ENCODE results near the gene PGBD1.

DNA sequence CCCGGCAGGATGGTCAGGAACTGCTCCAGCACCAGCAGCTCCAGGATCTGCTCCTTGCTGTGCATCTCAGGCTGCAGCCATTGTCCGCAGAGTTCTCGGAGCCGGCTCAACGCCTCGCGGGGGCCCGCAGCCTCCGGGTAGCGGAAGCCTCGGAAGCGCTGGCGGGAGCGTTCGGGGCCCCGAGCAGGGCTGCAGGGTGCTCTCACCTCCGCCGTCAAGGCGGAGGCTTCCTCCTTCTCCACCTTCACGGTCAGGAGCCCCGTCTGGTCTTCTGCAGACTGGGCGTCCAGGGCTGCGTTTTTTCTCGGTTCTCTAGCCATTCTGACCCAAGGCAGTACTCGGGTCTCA is 29.7 kb upstream of the PGBD1 start:
- TF ChIP-seq POLR2A (IDR thresholded peaks at IDR 0.05) (no peak), CTCF (IDR thresholded peaks at IDR 0.05) (no peak)
